ENCODE data around the gene RASGRP4.

RASGRP4 gene

DNA sequence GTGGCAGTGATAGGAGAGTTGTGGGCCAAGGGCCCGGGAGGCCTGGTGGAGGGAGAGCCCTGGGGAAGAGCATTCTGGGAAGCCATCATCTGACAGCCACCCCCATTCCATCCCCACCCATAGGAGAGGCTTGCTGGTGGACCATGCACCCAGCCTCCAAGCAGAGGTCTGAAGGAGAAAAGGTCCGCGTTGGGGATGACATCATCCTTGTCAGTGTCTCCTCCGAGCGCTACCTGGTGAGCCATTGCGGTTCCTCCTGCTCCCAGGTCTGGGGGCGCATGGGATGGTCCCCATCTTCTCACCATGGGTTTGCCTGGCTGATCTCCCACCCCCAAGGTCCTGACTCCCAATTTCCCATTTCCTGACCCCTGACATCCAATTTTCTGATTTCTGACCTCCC, 18.0 kb upstream of the RASGRP4 start:
- no peak for DNase-seq

DNA sequence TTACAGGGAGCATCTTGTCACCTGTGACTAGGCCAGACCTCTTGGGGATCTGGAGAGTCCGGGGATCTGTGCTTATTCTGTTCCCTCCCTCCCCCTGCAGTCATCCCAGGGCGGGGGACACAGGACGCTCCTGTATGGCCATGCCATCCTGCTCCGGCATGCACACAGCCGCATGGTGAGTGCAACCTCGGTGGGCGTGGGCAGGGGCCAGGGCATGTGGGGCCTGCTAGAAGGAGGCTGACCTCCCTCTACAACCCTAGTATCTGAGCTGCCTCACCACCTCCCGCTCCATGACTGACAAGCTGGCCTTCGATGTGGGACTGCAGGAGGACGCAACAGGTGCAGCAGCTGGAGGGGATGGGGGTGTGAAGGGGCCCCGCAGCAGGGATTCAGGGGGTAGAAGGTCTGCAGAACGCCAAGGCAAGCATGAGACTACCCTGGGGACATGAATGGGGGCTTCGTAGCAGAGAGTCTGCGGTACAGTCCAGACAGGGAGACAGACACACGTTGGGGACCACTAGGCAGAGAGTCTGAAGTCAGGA, 17.5 kb upstream of the RASGRP4 start:
- DNase-seq: no peak

- DNase-seq: no peak
Observed at GRCh38 chr19:38442736-38443135, 16.7 kb upstream of the RASGRP4 start.

- no peak for DNase-seq
Observed at GRCh38 chr19:38441657-38442348, 15.8 kb upstream of the RASGRP4 start.

GRCh38 chr19:38440592-38440991, 14.6 kb upstream of the RASGRP4 start:
- DNase-seq: no peak

GRCh38 chr19:38437917-38438316, 11.9 kb upstream of the RASGRP4 start:
- DNase-seq: no peak

DNA sequence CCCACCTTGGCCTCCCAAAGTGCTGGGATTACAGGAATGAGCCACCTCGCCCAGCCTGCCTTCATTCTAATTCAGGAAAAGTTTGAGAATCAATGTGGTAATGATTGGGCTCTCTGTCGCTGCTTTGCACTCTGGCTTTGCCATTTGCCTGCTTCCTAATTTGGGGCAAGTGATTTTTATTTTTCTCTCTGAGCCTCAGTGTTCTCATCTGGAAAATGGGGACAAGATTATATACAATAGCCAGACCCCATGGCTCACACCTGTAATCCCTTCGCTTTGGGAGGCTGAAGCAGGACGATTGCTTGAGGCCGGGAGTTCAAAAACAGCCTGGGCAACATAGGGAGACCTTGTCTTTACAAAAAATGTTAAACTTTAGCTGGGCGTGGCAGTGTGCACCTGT, 11.3 kb upstream of the RASGRP4 start:
- no peak for DNase-seq

GRCh38 chr19:38434549-38435051, 8.6 kb upstream of the RASGRP4 start:
- DNase-seq: no peak

DNA sequence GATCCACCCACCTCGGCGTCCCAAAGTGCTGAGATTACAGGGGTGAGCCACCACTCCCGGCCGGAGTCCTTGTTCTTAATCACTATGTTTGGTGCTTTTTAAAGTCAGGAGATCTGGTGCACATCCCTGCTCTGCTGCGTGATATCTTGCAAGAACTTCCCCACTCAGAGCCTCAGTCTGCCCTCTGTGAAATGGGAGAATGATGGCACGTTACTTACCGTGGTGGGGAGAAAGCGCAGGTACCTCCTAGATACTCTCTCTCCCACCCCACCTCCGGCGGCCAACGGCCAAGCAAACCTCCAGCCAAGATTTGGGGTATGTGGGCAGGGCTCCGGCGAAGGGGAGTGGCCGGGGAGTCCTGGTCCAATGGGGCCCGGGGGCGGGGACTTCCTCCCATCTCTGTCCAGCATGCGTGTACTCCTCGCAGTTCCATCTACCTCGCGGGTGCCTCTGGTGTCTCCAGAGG, 7.3 kb upstream of the RASGRP4 start, which contains the start of gene RYR1:
Gene RYR1 (plus strand): TSS at position 424 of the 466 bp plus-strand sequence. CDS start 139 bp downstream, outside the sequence.
- DNase-seq: peak; percentile 64

- no peak for DNase-seq
Observed at GRCh38 chr19:38430931-38431330, 4.9 kb upstream of the RASGRP4 start.

GRCh38 chr19:38429811-38430156, 3.8 kb upstream of the RASGRP4 start:
- DNase-seq: no peak

DNA sequence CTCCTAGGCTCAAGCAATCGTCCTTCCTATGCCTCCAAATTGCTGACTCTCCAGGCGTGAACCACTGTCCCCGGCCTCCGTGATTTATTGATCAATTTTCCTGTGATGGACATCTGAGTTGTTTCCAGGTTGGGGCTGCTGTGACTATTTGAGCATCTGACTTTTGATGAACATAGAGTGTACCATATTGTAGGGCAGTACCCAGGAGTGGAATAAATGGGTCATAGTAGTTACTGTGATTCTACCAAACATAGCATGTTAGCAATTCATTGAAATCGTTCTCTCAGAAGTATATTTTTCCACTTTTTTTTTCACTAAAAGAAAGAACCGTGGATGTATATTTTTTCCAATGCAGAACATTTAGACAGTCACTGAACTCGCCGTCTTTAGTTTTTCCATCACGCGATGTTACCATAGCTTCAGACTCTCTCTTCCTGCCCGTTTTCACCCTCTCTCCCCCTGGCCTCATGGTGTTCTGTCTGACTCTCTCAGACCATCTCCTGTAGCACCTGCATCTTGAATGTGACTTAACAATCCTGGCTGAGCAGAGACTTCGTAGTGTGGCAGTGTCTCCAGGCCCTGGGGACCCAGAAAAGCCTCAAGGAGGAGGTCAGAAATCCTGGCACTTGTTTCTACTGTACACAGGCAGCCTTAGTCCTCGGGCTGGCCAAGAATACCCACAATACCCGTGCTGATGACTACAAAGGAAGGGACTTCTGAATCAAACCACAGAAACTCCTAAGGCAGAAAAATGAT, 3.2 kb upstream of the RASGRP4 start:
- peak; percentile 29 for DNase-seq

- peak; percentile 33 for DNase-seq
Observed at GRCh38 chr19:38427035-38427677, 1.1 kb upstream of the RASGRP4 start.

DNA sequence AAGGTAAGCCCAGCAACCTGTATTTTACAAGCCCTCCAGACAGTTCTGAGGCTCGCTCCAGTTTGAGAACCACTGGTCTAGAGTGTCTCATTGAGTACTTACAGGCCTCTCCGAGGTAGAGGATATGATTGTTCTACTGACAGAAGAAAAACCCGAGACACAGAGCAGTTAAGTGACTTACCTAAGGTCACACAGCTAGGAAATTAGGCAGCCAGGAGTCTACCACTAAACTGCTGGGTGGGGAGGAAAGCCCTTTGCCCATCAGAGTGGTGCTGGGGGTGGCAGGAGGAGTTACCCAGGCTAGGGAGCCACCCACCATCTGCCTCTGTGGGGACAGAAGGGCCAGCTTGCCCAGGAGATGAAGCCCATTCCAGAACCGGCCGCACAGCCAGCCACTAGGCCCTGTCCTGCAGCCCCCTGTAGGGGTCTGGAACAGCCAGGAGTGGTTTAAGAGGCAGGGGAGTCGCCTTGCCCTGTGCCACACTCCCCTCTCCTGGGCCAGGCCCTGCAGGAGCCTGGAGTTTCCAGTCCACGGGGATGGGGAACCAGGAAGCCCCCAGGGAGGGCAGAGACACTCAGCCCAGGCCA, 703 bp downstream of the RASGRP4 start:
- no peak for DNase-seq

DNA sequence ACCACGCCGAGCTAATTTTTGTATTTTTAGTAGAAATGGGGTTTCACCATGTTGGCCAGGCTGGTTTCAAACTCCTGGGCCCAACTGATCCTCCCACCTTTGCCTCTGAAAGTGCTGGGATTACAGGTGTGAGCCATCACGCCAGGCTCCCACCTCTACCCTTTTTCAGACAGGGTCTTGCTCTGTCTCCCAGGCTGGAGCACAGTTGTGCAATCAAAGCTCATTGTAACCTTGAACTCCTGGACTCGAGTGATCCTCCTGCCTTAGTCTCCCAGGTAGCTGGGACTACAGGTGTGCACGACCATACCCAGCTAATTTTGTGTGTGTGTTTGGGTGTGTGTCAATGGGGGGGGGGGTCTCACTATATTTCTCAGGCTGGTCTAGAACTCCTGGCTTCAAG, 1.7 kb downstream of the RASGRP4 start:
- DNase-seq: no peak

GRCh38 chr19:38422438-38422837, 3.6 kb downstream of the RASGRP4 start:
- DNase-seq: no peak

DNA sequence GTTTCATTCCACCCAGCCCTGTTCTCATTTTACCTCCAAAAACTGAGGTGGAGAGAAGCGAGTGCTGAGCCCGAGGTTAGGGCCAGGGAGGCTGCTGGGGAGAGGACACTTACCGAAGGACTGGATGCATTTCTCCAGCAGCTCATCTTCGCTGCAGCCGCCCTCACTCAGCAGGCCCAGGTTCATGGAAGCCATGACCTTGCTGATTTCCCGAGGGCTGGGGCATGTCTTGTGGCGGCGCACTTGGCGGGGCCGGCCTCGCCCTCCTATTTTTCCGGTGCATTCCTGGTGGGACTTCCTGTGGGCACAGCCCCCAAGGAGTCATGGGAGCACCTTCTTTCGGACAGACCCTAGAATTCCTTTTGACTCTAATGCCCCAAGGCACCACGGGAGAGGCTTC, 4.2 kb downstream of the RASGRP4 start:
- DNase-seq: no peak

DNA sequence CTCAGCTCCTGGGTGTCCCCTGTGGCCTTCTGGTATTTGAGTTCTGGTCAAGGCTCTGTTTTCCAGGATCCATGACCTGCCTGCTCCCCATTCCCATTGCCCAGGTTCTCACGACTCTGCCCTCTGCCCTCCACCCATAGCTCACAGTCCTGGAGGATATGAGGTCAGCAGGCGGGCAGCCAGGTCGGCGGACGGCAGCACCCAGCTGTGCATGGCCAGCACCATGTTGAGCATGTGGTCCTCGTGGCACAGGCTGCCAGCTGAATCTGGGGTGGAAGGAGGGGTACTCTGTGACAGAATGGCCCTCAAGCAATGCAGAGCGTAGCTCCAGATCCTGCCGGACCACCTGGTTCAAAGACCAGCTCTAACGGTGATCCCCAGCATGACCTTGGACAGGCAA, 5.1 kb downstream of the RASGRP4 start:
- DNase-seq: no peak

DNA sequence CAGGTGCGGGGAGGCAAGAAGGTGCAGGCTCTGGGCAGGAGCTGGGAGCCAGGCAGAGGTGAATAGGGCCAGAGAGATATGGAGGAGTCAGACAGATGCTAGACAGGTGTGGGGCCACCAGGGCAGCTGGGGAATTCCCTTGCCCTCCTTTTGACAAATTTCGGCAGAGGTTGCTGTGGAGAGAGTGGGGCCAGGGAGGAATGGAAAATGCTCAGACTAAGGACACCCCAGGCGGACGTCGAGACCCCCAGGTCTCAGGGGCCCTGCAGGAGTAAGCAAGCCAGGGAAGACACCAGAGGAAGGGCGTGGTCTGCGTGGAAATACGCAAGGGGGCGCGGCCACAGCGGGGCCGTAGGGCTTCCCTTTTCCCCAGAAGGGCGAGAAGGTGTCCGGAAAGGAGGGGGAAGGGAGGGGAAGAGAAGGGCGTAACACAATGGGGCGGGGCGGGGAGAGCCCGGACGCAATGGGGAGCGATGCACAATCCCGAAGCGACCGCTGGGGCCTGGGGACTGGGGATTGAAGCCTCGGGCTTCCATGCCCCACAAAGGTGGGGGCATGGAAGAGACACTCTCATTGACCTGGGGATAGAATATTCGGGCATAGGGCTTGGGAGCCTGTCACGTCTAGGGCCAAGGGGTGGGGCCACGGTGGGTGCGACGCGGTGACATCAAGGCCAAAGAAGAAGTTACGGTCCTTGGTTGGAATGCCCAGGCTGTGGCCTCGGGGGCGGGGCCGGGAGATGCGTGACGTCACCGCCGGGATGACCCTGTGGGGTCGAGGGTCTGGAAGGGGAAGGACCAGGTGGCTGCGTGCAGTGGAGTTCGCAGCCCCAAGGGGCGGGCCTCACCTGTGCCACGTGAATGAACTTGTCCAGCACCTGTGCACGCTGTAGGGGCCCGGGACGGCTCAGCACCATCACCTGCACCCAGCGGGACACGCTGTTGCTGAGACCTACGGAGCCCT, 8.2 kb downstream of the RASGRP4 start:
- peak; percentile 57 for DNase-seq

DNA sequence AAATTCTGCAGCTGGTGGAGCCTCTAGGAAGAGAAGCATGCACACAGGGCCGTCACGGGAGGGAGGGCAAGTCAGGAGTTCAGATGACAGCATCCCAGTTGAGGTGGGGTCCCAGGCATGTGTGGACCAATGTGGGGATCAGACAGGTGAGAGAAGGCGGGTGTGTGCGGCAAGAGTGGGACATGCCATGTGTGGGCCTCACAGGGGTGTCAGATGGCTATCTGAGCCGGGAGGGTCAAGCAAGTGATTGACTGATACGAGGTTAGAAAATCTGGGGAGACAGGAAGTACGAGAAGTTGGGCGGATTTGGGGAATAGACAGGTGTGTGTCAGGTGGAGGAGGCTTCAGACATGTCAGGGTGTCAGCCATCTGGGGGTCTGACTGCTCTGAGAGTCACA, 8.9 kb downstream of the RASGRP4 start:
- DNase-seq: no peak

DNA sequence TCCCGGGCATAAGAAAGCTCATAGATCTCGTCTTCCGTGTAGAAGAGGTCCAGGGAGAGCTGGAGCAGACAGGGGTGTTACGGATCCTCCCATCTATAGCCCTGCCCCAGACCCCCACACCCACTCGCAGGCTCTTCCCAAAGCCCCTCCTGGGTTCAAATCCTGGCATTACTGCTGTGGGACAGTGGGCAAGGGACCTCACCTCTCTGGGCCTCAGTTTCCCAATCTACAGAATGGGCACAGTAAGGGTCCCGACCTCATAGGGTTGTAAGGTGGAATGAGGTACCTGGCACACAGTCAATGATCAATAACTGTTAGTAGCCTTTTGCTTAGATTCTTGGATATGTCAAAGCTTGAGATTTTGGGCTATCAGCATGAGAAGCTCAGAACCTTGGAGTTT, 12.6 kb downstream of the RASGRP4 start:
- DNase-seq: no peak

DNA sequence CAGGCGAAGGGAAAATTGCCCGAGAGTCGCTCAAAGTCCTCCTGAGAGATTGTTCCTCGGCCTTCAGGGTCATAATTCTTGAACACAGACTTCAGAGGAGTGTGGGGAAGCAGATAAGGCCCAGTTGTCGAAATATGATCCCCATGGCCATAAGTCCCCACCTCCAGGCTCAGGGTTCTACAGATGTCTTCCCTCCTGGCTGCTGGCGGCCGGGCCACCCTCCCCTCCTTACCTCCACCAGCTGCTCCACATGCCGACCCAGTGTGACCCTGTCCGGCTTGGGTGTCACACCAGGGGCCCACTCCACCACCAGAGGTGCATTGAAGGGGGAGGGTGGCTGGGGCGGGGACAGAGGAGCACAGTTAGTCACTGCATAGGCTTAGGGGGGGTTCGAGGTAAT, 13.1 kb downstream of the RASGRP4 start:
- no peak for DNase-seq
